ENCODE data around the gene EPHA3. TPM values are rescaled to one million over a fixed set of nuclear protein-coding genes. Genes with fewer than 3 reads are reported as not detected.

EPHA3 gene
- polyA plus RNA-seq, 2 of the 4 experiments (the other 2 are of a cell fraction) = not detected

DNA sequence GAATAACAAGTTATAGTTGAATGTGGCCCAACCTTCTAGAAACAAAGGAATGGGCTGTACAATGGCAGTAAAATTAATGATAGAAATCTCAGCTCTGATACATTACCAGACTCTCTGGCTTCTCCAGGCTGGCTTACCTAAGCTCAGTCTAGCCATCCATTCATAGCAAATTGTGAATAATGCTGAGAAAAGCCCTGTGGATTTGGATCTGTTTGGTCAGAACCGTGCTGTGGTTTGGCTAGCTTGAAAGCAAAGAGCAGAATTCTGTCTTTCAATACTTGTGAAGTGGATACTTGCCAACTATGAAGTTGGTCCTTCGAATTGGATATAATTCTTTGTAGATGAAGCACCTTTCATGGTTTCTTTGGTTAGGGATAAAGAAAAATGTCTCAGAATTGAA is 199.1 kb downstream of the EPHA3 start:
- ATAC-seq (no peak), FAIRE-seq (no peak), DNase-seq (ENCODE audit: low read depth in 1 of 2, low spot score in 1 of 2) (no peak)
- WGBS (ENCODE audit: missing lambda C conversion rate) = 0% methylated on average over 2 of the region's 2 CpGs
- Histone ChIP-seq H3K9me3 (no peaks in the 10 kb centered on the region), H3K4me2 (no peak overlapping the region), H3K27ac (no peak overlapping the region), H3K4me3 (no peak overlapping the region), H3K4me1 (no peaks in the 10 kb centered on the region)
- TF ChIP-seq, protein P1, sequence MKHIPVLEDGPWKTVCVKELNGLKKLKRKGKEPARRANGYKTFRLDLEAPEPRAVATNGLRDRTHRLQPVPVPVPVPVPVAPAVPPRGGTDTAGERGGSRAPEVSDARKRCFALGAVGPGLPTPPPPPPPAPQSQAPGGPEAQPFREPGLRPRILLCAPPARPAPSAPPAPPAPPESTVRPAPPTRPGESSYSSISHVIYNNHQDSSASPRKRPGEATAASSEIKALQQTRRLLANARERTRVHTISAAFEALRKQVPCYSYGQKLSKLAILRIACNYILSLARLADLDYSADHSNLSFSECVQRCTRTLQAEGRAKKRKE (CRISPR knock-in tag; IDR thresholded peaks at IDR 0.05; ENCODE audit: low read depth) = no peak
- no peak for TF ChIP-seq ZC3H11A (IDR thresholded peaks at IDR 0.05)
- no peak for TF ChIP-seq RARB (CRISPR knock-in tag; IDR thresholded peaks at IDR 0.05)
- TF ChIP-seq POLR2AphosphoS2 (conservative IDR thresholded peaks at IDR 0.05; ENCODE audit: low read length) = no peak
- ChIA-PET CTCF (no interaction called here), POLR2A (no interaction called here)

DNA sequence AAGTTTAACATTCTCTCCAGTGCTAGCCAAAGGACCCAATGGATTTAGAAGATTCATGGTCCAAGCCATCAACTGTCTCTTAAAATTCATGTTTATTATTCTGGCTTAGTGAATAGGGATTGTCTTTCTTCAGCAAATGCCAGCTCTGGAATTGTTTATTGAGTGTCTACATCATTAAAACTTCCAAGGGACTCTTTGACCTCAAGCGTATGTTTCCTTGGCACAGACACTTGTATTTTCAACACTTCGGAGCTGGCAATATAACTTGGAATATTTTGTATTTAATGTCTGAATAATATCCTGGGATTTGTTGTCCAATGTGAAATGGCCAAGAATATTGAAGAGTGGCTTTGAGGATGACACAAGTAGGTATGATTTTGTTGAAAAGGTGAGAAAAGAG is 204.2 kb downstream of the EPHA3 start:
- no peak overlapping the region for H3K4me3 ChIP-seq
- CTCF ChIA-PET = no interaction called here
- H3K4me2 ChIP-seq = no peak overlapping the region
- H3K4me1 ChIP-seq = no peaks in the 10 kb centered on the region
- 3% methylated on average over 2 of the region's 2 CpGs for WGBS (ENCODE audit: missing lambda C conversion rate)
- POLR2A ChIA-PET = no interaction called here
- DNase-seq (ENCODE audit: low read depth in 1 of 2, low spot score in 1 of 2) (no peak), ATAC-seq (no peak), FAIRE-seq (no peak)
- TF ChIP-seq TFCP2L1 (CRISPR knock-in tag; IDR thresholded peaks at IDR 0.05) (no peak), TP53 (CRISPR knock-in tag; IDR thresholded peaks at IDR 0.05) (no peak), RCOR1 (IDR thresholded peaks at IDR 0.05; ENCODE audit: low read depth, low read length) (no peak), RAD21 (conservative IDR thresholded peaks at IDR 0.05 in 1 of 2, IDR thresholded peaks at IDR 0.05 in 1 of 2) (no peak), CHD4 (IDR thresholded peaks at IDR 0.05; ENCODE audit: borderline replicate concordance) (no peak), ZFP36 (IDR thresholded peaks at IDR 0.05; ENCODE audit: borderline replicate concordance, partially characterized antibody) (no peak), KDM1A (IDR thresholded peaks at IDR 0.05; ENCODE audit: low read depth) (no peak), CBX8 (IDR thresholded peaks at IDR 0.05) (no peak), SMC3 (IDR thresholded peaks at IDR 0.05) (no peak), ZNF302 (CRISPR knock-in tag; IDR thresholded peaks at IDR 0.05) (no peak), PHF8 (IDR thresholded peaks at IDR 0.05; ENCODE audit: borderline replicate concordance, low read depth) (no peak)
- TF ChIP-seq, protein P2, sequence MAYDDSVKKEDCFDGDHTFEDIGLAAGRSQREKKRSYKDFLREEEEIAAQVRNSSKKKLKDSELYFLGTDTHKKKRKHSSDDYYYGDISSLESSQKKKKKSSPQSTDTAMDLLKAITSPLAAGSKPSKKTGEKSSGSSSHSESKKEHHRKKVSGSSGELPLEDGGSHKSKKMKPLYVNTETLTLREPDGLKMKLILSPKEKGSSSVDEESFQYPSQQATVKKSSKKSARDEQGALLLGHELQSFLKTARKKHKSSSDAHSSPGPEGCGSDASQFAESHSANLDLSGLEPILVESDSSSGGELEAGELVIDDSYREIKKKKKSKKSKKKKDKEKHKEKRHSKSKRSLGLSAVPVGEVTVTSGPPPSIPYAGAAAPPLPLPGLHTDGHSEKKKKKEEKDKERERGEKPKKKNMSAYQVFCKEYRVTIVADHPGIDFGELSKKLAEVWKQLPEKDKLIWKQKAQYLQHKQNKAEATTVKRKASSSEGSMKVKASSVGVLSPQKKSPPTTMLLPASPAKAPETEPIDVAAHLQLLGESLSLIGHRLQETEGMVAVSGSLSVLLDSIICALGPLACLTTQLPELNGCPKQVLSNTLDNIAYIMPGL (CRISPR knock-in tag; IDR thresholded peaks at IDR 0.05; ENCODE audit: borderline replicate concordance) = no peak
- TF ChIP-seq, protein P3, sequence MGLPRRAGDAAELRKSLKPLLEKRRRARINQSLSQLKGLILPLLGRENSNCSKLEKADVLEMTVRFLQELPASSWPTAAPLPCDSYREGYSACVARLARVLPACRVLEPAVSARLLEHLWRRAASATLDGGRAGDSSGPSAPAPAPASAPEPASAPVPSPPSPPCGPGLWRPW (IDR thresholded peaks at IDR 0.05) = no peak
- TF ChIP-seq, protein P4, sequence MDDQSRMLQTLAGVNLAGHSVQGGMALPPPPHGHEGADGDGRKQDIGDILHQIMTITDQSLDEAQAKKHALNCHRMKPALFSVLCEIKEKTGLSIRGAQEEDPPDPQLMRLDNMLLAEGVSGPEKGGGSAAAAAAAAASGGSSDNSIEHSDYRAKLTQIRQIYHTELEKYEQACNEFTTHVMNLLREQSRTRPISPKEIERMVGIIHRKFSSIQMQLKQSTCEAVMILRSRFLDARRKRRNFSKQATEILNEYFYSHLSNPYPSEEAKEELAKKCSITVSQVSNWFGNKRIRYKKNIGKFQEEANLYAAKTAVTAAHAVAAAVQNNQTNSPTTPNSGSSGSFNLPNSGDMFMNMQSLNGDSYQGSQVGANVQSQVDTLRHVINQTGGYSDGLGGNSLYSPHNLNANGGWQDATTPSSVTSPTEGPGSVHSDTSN (IDR thresholded peaks at IDR 0.05) = no peak
- no peak overlapping the region for H3K27ac ChIP-seq
- H3K9me3 ChIP-seq = no peaks in the 10 kb centered on the region

DNA sequence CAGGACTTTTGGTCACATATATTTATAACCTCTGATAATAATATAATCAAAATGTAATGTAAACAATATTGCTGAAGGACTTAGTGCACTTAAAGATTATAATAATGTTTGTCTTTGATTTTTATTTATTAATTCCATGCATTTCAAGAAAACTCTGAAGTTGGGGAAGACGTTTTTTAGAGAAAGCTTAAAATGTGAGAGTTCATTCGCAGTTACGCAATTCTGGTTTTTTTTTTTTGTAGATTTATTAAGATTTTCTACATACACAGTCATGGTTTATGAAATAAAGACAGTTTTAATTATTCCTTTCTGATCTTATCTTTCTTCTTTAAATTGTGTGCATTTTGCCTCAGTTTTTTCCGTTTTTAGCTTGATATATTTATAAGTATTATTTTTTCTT is 204.7 kb downstream of the EPHA3 start:
- 18% methylated on average over 4 of the region's 4 CpGs for WGBS (ENCODE audit: missing lambda C conversion rate)
- H3K4me3 ChIP-seq = no peak overlapping the region
- ATAC-seq (no peak), DNase-seq (ENCODE audit: low read depth in 1 of 2, low spot score in 1 of 2) (no peak), FAIRE-seq (no peak)
- H3K4me1 ChIP-seq = no peaks in the 10 kb centered on the region
- H3K27ac ChIP-seq = no peak overlapping the region
- POLR2A ChIA-PET = no interaction called here
- H3K4me2 ChIP-seq = no peak overlapping the region
- CTCF ChIA-PET = no interaction called here
- H3K9me3 ChIP-seq = no peaks in the 10 kb centered on the region
- TF ChIP-seq HEYL (CRISPR knock-in tag; IDR thresholded peaks at IDR 0.05) (no peak), RCOR1 (IDR thresholded peaks at IDR 0.05; ENCODE audit: low read depth, low read length) (no peak), CBX8 (IDR thresholded peaks at IDR 0.05) (no peak), RARB (CRISPR knock-in tag; IDR thresholded peaks at IDR 0.05) (no peak), KDM5A (IDR thresholded peaks at IDR 0.05) (no peak), JUNB (IDR thresholded peaks at IDR 0.05) (no peak), POLR2AphosphoS2 (conservative IDR thresholded peaks at IDR 0.05; ENCODE audit: low read length) (no peak), TP53 (CRISPR knock-in tag; IDR thresholded peaks at IDR 0.05) (no peak), ZC3H11A (IDR thresholded peaks at IDR 0.05) (no peak), CHD4 (IDR thresholded peaks at IDR 0.05; ENCODE audit: borderline replicate concordance) (no peak), GATA3 (IDR thresholded peaks at IDR 0.05; ENCODE audit: borderline replicate concordance) (no peak), NFE2L2 (conservative IDR thresholded peaks at IDR 0.05; ENCODE audit: low read length) (no peak), NPAS2 (CRISPR knock-in tag; IDR thresholded peaks at IDR 0.05; ENCODE audit: borderline replicate concordance) (no peak), RNF2 (IDR thresholded peaks at IDR 0.05; ENCODE audit: borderline replicate concordance, low read depth) (no peak)
- TF ChIP-seq, protein P1 (CRISPR knock-in tag; IDR thresholded peaks at IDR 0.05; ENCODE audit: low read depth) = no peak
- TF ChIP-seq, protein P5, sequence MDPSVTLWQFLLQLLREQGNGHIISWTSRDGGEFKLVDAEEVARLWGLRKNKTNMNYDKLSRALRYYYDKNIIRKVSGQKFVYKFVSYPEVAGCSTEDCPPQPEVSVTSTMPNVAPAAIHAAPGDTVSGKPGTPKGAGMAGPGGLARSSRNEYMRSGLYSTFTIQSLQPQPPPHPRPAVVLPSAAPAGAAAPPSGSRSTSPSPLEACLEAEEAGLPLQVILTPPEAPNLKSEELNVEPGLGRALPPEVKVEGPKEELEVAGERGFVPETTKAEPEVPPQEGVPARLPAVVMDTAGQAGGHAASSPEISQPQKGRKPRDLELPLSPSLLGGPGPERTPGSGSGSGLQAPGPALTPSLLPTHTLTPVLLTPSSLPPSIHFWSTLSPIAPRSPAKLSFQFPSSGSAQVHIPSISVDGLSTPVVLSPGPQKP (IDR thresholded peaks at IDR 0.05; ENCODE audit: low read depth, low read length) = no peak
- TF ChIP-seq, protein P3 (IDR thresholded peaks at IDR 0.05) = no peak
- TF ChIP-seq, protein P6, sequence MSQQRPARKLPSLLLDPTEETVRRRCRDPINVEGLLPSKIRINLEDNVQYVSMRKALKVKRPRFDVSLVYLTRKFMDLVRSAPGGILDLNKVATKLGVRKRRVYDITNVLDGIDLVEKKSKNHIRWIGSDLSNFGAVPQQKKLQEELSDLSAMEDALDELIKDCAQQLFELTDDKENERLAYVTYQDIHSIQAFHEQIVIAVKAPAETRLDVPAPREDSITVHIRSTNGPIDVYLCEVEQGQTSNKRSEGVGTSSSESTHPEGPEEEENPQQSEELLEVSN (IDR thresholded peaks at IDR 0.05; ENCODE audit: borderline replicate concordance, low read depth) = no peak

All from A549 (cell line).